Measurements from ENCODE around the gene C1QL1.

Gene C1QL1

GRCh38 chr17:44917456-44917855, 50.6 kb downstream of the C1QL1 start:
- TF ChIP-seq TEAD4 (IDR thresholded peaks at IDR 0.05) (no peak), MAX (IDR thresholded peaks at IDR 0.05) (no peak), CEBPB (IDR thresholded peaks at IDR 0.05) (no peak), NFIC (IDR thresholded peaks at IDR 0.05) (no peak), ZBTB7A (IDR thresholded peaks at IDR 0.05; ENCODE audit: low read depth) (no peak), YY1 (IDR thresholded peaks at IDR 0.05; ENCODE audit: low read depth) (no peak), TAF1 (IDR thresholded peaks at IDR 0.05; ENCODE audit: low read depth) (no peak), REST (IDR thresholded peaks at IDR 0.05; ENCODE audit: low read depth) (no peak), FOXM1 (IDR thresholded peaks at IDR 0.05; ENCODE audit: borderline replicate concordance, low read depth) (no peak), TCF12 (IDR thresholded peaks at IDR 0.05; ENCODE audit: low read depth) (no peak), USF1 (IDR thresholded peaks at IDR 0.05) (no peak), EGR1 (IDR thresholded peaks at IDR 0.05) (no peak), RAD21 (IDR thresholded peaks at IDR 0.05; ENCODE audit: low read depth) (no peak), EP300 (IDR thresholded peaks at IDR 0.05; ENCODE audit: borderline replicate concordance) (no peak), CREB1 (IDR thresholded peaks at IDR 0.05; ENCODE audit: low read depth) (no peak)

- TF ChIP-seq EP300 (IDR thresholded peaks at IDR 0.05; ENCODE audit: borderline replicate concordance) (peak; percentile 52; the same call in 1 of the 2 replicates), NFIC (IDR thresholded peaks at IDR 0.05) (peak; percentile 94), TCF12 (IDR thresholded peaks at IDR 0.05; ENCODE audit: low read depth) (peak; percentile 41; the same call in 1 of the 2 replicates), ZBTB7A (IDR thresholded peaks at IDR 0.05; ENCODE audit: low read depth) (peak; percentile 87), REST (IDR thresholded peaks at IDR 0.05; ENCODE audit: low read depth) (no peak), TEAD4 (IDR thresholded peaks at IDR 0.05) (peak; percentile 62)
These were observed 51.3 kb downstream of the C1QL1 start for GRCh38 chr17:44916781-44917241.

- TF ChIP-seq CEBPB (IDR thresholded peaks at IDR 0.05) (no peak), TCF12 (IDR thresholded peaks at IDR 0.05; ENCODE audit: low read depth) (no peak), TAF1 (IDR thresholded peaks at IDR 0.05; ENCODE audit: low read depth) (no peak), MAX (IDR thresholded peaks at IDR 0.05) (no peak), RAD21 (IDR thresholded peaks at IDR 0.05; ENCODE audit: low read depth) (no peak), EGR1 (IDR thresholded peaks at IDR 0.05) (no peak), REST (IDR thresholded peaks at IDR 0.05; ENCODE audit: low read depth) (no peak), YY1 (IDR thresholded peaks at IDR 0.05; ENCODE audit: low read depth) (no peak), FOXM1 (IDR thresholded peaks at IDR 0.05; ENCODE audit: borderline replicate concordance, low read depth) (no peak), NFIC (IDR thresholded peaks at IDR 0.05) (no peak), EP300 (IDR thresholded peaks at IDR 0.05; ENCODE audit: borderline replicate concordance) (no peak), USF1 (IDR thresholded peaks at IDR 0.05) (no peak), CREB1 (IDR thresholded peaks at IDR 0.05; ENCODE audit: low read depth) (no peak), TEAD4 (IDR thresholded peaks at IDR 0.05) (no peak), ZBTB7A (IDR thresholded peaks at IDR 0.05; ENCODE audit: low read depth) (no peak)
These were observed 52.0 kb downstream of the C1QL1 start for GRCh38 chr17:44915862-44916780.

- TF ChIP-seq YY1 (IDR thresholded peaks at IDR 0.05; ENCODE audit: low read depth) (no peak), EP300 (IDR thresholded peaks at IDR 0.05; ENCODE audit: borderline replicate concordance) (no peak), NFIC (IDR thresholded peaks at IDR 0.05) (no peak)
These were observed 52.8 kb downstream of the C1QL1 start, which contains the start of gene GFAP for GRCh38 chr17:44915321-44915726. Gene GFAP (minus strand): TSS chr17:44915500. CDS start chr17:44915486, 14 bp downstream.

Data from Ishikawa (cell line).